Lung (tissue), 12 donors: ENCODE results near the gene BCL2L11. TPM values are rescaled to one million over a fixed set of nuclear protein-coding genes. Genes with fewer than 3 reads are reported as not detected.

Source experiments
- ATAC-seq: fragments of 200-7000 bp; cut with Tn5 transposase; one replicate; pipeline ENCODE4 v1.9.1; 2020; ENCODE audit warnings: moderate number of reproducible peaks; ENCODE audit not compliant: insufficient read depth, low FRiP score
- DNase-seq, 3 donors: peaks; one replicate each; pipeline ENCODE4 v3.0.0-alpha.2; 2013 to 2017
- H3K27ac ChIP-seq, 2 donors: one replicate each; pipeline ENCODE4 v1.5.1; 2013; ENCODE audit warnings: mild to moderate bottlenecking in 2 of 2, moderate library complexity in 2 of 2, control low read depth in 1 of 2, inconsistent platforms in 1 of 2, low read depth in 1 of 2, low read length in 1 of 2
- H3K27me3 ChIP-seq, 3 donors: one replicate each; pipeline ENCODE4 v1.5.1; 2013; ENCODE audit warnings: low read length in 2 of 3; ENCODE audit not compliant: control insufficient read depth in 3 of 3, insufficient read depth in 3 of 3
- H3K36me3 ChIP-seq, 4 donors: one replicate each; pipeline ENCODE4 v1.5.1; 2013; ENCODE audit warnings: low read length in 4 of 4, mild to moderate bottlenecking in 1 of 4, moderate library complexity in 1 of 4; ENCODE audit not compliant: control insufficient read depth in 4 of 4, insufficient read depth in 4 of 4
- H3K4me1 ChIP-seq, 5 donors: one replicate each; pipeline ENCODE4 v1.5.1; 2013; ENCODE audit warnings: low read length in 5 of 5, mild to moderate bottlenecking in 2 of 5, moderate library complexity in 1 of 5; ENCODE audit not compliant: control insufficient read depth in 5 of 5, insufficient read depth in 5 of 5
- H3K4me3 ChIP-seq: one replicate; pipeline ENCODE4 v1.5.1; 2013; ENCODE audit warnings: mild to moderate bottlenecking, control low read depth, moderate library complexity
- H3K9ac ChIP-seq, 2 donors: one replicate each; pipeline ENCODE4 v1.5.1; 2013; ENCODE audit warnings: low read length in 2 of 2, control low read depth in 1 of 2; ENCODE audit not compliant: insufficient read depth in 1 of 2
- H3K9me3 ChIP-seq, 4 donors: one replicate each; pipeline ENCODE4 v1.5.1; 2013; ENCODE audit warnings: low read length in 3 of 4, mild to moderate bottlenecking in 1 of 4, moderate library complexity in 1 of 4; ENCODE audit not compliant: control insufficient read depth in 4 of 4, insufficient read depth in 3 of 4
- CTCF ChIP-seq: IDR thresholded peaks from 2 replicates; pipeline ENCODE4 v1.5.1; 2012; ENCODE audit warnings: mild to moderate bottlenecking; ENCODE audit errors: control extremely low read depth, extremely low read depth
- WGBS, 2 donors: extraction: QIAGEN DNeasy Blood & Tissue Kit; methylation state at CpG; one replicate each; pipeline ENCODE4 v1.1.7; 2013; 5-methylcytosine and 5-hydroxymethylcytosine counted together
- polyA plus RNA-seq, 2 donors: library from polyadenylated mRNA; stranded (reverse); fragments of 200-250 nt; gene quantifications; one replicate each; pipeline ENCODE4 v1.2.1, GENCODE V29; 2013
- total RNA-seq, 2 donors: library from RNA; depleted of rRNA in 1 of 2; stranded (reverse); fragments of >200 nt in 1 of 2; gene quantifications; one replicate each; pipeline ENCODE4 v1.2.1, GENCODE V29; 2014 to 2021
- donor health status: control.
- donor health status: control.
- donor health status: Bipolar disorder and iron deficiency.
- donor health status: healthy.
- donor health status: DM: yes; HTN: yes; CAD: no.

BCL2L11 gene
- total and polyA plus RNA-seq, 4 donors = 3.8 to 24.2 (median 12.6) TPM

DNA sequence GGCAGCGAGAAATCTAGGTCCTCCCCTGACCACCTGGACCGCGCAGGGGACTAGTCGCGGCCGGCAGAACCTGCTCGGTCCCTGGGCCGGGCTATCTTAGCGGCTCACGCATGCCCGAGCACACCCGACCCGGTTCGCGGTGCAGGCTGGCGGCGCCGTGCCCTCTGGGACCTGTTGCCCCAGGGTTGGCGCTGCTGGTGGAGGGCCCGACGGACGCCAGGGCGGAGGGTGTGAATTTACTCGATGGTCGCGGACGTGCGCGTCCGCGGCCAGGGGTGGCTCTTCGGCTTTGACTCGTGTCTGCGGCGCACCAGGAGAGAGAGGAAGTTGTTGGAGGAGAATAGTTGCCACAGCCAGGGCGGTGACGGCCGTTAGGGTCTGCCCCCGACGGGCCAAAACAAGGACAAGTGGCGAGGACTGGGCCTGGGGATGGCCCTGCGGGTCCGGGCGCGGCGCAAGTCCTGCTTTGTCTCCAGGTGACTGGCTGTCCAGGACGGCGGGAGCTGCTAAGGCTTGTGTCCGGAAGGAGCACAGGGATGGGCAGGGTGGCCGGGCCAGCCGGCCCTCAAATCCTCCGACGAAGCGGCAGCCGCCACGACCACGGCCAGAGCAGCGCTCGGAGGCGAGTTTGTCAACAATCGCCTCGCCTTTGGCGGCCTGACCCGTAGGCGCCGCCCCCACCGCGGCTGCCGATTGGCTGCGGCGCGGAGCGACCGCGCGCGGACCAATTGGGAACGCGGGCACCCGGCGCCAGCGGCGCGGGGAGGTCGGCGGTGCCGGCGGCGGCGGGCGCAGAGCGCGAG is 1.3 kb downstream of the BCL2L11 start:
- Histone ChIP-seq H3K27me3 (peaks cover 0 to 24% (median 21%) of the 10 kb centered on the region in 3 donors), H3K9me3 (no peaks in the 10 kb centered on the region), H3K36me3 (peaks cover 3 to 20% (median 13%) of the 10 kb centered on the region in 4 donors), H3K27ac (peak overlapping the region; percentile 81 to 85), H3K4me3 (peak overlapping the region; percentile 83), H3K4me1 (peaks cover 0 to 71% (median 5%) of the 10 kb centered on the region in 5 donors), H3K9ac (peak overlapping the region; percentile 42 to 49)
- WGBS, 2 donors = 1% methylated on average over 85 to 93 of the region's 93 CpGs
- peak; percentile 89 to 97 (median 93) for DNase-seq
- peak; percentile 70 for ATAC-seq
- no peak for TF ChIP-seq CTCF

GRCh38 chr2:111122631-111123421 is 2.1 kb downstream of the BCL2L11 start:
- TF ChIP-seq CTCF = no peak
- 0 to 1% methylated on average over 64 to 92 of the region's 92 CpGs for WGBS, 2 donors
- Histone ChIP-seq H3K27me3 (peaks cover 0 to 21% (median 17%) of the 10 kb centered on the region in 3 donors), H3K9ac (peak overlapping the region; percentile 82 to 91), H3K36me3 (peaks cover 3 to 20% (median 14%) of the 10 kb centered on the region in 4 donors), H3K9me3 (no peaks in the 10 kb centered on the region), H3K4me3 (peak overlapping the region; percentile 83), H3K4me1 (peaks cover 0 to 66% (median 5%) of the 10 kb centered on the region in 5 donors), H3K27ac (peak overlapping the region; percentile 85 to 91)
- ATAC-seq (no peak), DNase-seq (peak; percentile 90 to 94 (median 93))

DNA sequence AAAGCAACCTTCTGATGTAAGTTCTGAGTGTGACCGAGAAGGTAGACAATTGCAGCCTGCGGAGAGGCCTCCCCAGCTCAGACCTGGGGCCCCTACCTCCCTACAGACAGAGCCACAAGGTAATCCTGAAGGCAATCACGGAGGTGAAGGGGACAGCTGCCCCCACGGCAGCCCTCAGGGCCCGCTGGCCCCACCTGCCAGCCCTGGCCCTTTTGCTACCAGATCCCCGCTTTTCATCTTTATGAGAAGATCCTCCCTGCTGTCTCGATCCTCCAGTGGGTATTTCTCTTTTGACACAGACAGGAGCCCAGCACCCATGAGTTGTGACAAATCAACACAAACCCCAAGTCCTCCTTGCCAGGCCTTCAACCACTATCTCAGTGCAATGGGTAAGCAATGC is 3.0 kb downstream of the BCL2L11 start:
- DNase-seq = no peak
- peaks cover 0 to 59% (median 5%) of the 10 kb centered on the region in 5 donors for H3K4me1 ChIP-seq

More for the DNA sequence above, 3.0 kb downstream of the BCL2L11 start:
- peaks cover 0 to 11% (median 10%) of the 10 kb centered on the region in 3 donors for H3K27me3 ChIP-seq
- no peak for TF ChIP-seq CTCF
- H3K9ac ChIP-seq = peak overlapping the region in 1 of 2 donors; percentile 82
- H3K27ac ChIP-seq = no peak overlapping the region
- H3K36me3 ChIP-seq = peaks cover 9 to 25% (median 16%) of the 10 kb centered on the region in 4 donors
- WGBS, 2 donors = 91 to 94% methylated on average over 7 of the region's 7 CpGs
- H3K9me3 ChIP-seq = no peaks in the 10 kb centered on the region
- no peak overlapping the region for H3K4me3 ChIP-seq
- ATAC-seq = no peak
